GM12878 (cell line): ENCODE data around the gene SNX7. TPM values are rescaled to one million over a fixed set of nuclear protein-coding genes. Genes with fewer than 3 reads are reported as not detected.

Experiments
- ATAC-seq: fragments of 200-7000 bp; cut with Tn5 transposase; 3 replicates; pipeline ENCODE4 v1.9.1; 2020; ENCODE audit warnings: mild to moderate bottlenecking, moderate library complexity
- BruUV-seq: library from RNA; stranded (reverse); fragments of 400-500 nt; replicated peaks from 2 replicates; lab custom pipeline; 2021; lab: Mats Ljungman, UMichigan
- CTCF ChIA-PET: fragments of 300-600 bp; sonication (Branson Sonifier 250); formaldehyde crosslinking; extraction: SDS; loops from one replicate; lab custom pipeline; 2021; ENCODE audit warnings: inconsistent platforms; lab: Yijun Ruan, JAX
- POLR2A ChIA-PET: fragments of 350-600 bp; formaldehyde crosslinking; extraction: SDS; loops from one replicate; lab custom pipeline; 2021; ENCODE audit warnings: inconsistent platforms; lab: Charles Lee
- RAD21 ChIA-PET: fragments of 300-600 bp; sonication (Branson Sonifier 250); formaldehyde crosslinking; loops from one replicate; lab custom pipeline; 2023; ENCODE audit warnings: antibody characterized with exemption; ENCODE audit not compliant: unreplicated experiment; lab: Charles Lee
- SMC1A ChIA-PET: fragments of 300-600 bp; sonication (Branson Sonifier 250); formaldehyde crosslinking; loops from one replicate; lab custom pipeline; 2023; ENCODE audit not compliant: unreplicated experiment, uncharacterized antibody; lab: Charles Lee
- DNase-seq: peaks from one replicate; pipeline ENCODE4 v3.0.0-alpha.2; 2011; ENCODE audit warnings: low read depth, low spot score
- FAIRE-seq: peaks from 3 replicates; lab custom pipeline; 2011; peaks lifted over from hg19 to GRCh38; lab: Jason Lieb, UNC
- H2AFZ ChIP-seq: 2 replicates; pipeline ENCODE4 v1.6.0; 2011; ENCODE audit warnings: low read depth, low read length, control low read depth; ENCODE audit not compliant: control insufficient read depth
- H3K27ac ChIP-seq: 2 replicates; pipeline ENCODE4 v1.5.1; 2011; ENCODE audit warnings: control low read depth; ENCODE audit not compliant: control insufficient read depth, insufficient read depth
- H3K27me3 ChIP-seq, 2 experiments: replicated peaks in 1 of 2; 2 replicates each; pipeline versions ENCODE4 v1.6.0 to v1.6.1; 2011; ENCODE audit warnings: low read length in 1 of 2; ENCODE audit not compliant: control insufficient read depth in 2 of 2, insufficient read depth in 2 of 2
- H3K36me3 ChIP-seq, 2 experiments: 2 replicates each; pipeline ENCODE4 v1.5.1; 2011; ENCODE audit warnings: low read length in 1 of 2; ENCODE audit not compliant: control insufficient read depth in 2 of 2, insufficient read depth in 2 of 2
- H3K4me1 ChIP-seq: 2 replicates; pipeline ENCODE4 v1.6.1; 2011; ENCODE audit warnings: mild to moderate bottlenecking, low read length, moderate library complexity, mixed read lengths; ENCODE audit not compliant: control insufficient read depth, insufficient read depth
- H3K4me2 ChIP-seq: 2 replicates; pipeline ENCODE4 v1.6.0; 2011; ENCODE audit warnings: control low read depth; ENCODE audit not compliant: control insufficient read depth, insufficient read depth
- H3K4me3 ChIP-seq: fragments of 200-600 bp; sonication (generic); 2 replicates; pipeline ENCODE4 v1.5.1; 2016
- H3K79me2 ChIP-seq: 2 replicates; pipeline ENCODE4 v1.6.0; 2011; ENCODE audit warnings: low read length; ENCODE audit not compliant: control insufficient read depth, insufficient read depth
- H3K9ac ChIP-seq: 2 replicates; pipeline ENCODE4 v1.8.0; 2011; ENCODE audit warnings: low read length, control low read depth, mixed read lengths; ENCODE audit not compliant: control insufficient read depth, insufficient read depth
- H3K9me3 ChIP-seq: replicated peaks from 3 replicates; pipeline ENCODE4 v1.5.1; 2011; ENCODE audit warnings: mild to moderate bottlenecking, low read length; ENCODE audit not compliant: control insufficient read depth, insufficient read depth
- H4K20me1 ChIP-seq: 2 replicates; pipeline ENCODE4 v1.6.0; 2011; ENCODE audit not compliant: control insufficient read depth, insufficient read depth
- ATF7 ChIP-seq: fragments of 450-650 bp; IDR thresholded peaks from 2 replicates; pipeline ENCODE4 v1.6.1; 2016; ENCODE audit warnings: low read depth, mild to moderate bottlenecking
- BCL11A ChIP-seq: IDR thresholded peaks from 2 replicates; pipeline ENCODE4 v1.6.1; 2011; ENCODE audit warnings: low read depth, low read length
- BMI1 ChIP-seq: fragments of 450-650 bp; IDR thresholded peaks from 2 replicates; pipeline ENCODE4 v1.6.1; 2016; ENCODE audit warnings: mild to moderate bottlenecking, moderate library complexity, borderline replicate concordance
- CBX5 ChIP-seq: sonication (generic); IDR thresholded peaks from 2 replicates; pipeline ENCODE4 v1.6.1; 2016; ENCODE audit warnings: low read depth, moderate library complexity, mild to moderate bottlenecking, inconsistent platforms
- CEBPB ChIP-seq, 2 experiments: fragments of 150-350 bp in 1 of 2; IDR thresholded peaks; 2 replicates each; pipeline ENCODE4 v1.6.1; 2012 to 2014; ENCODE audit warnings: low read depth in 2 of 2, low read length in 2 of 2, borderline replicate concordance in 1 of 2, inconsistent platforms in 1 of 2
- DPF2 ChIP-seq: fragments of 450-650 bp; IDR thresholded peaks from 2 replicates; pipeline ENCODE4 v1.6.1; 2017; ENCODE audit warnings: mild to moderate bottlenecking
- E4F1 ChIP-seq: fragments of 450-650 bp; IDR thresholded peaks from 2 replicates; pipeline ENCODE4 v1.6.1; 2018; ENCODE audit warnings: borderline replicate concordance, mild to moderate bottlenecking; ENCODE audit not compliant: partially characterized antibody
- ESRRA ChIP-seq: IDR thresholded peaks from 2 replicates; pipeline ENCODE4 v1.6.1; 2012; ENCODE audit warnings: mild to moderate bottlenecking, low read length, improper control_type of control experiment
- HDAC2 ChIP-seq: fragments of 200-600 bp; sonication (generic); IDR thresholded peaks from 2 replicates; pipeline ENCODE4 v1.6.1; 2017
- IKZF1 ChIP-seq: fragments of 450-650 bp; conservative IDR thresholded peaks from 2 replicates; pipeline ENCODE4 v1.6.1; 2017; ENCODE audit warnings: antibody characterized with exemption, mild to moderate bottlenecking
- IKZF2 ChIP-seq, 2 experiments: fragments of 450-650 bp; IDR thresholded peaks; 2 replicates each; pipeline ENCODE4 v1.6.1; 2017; ENCODE audit warnings: mild to moderate bottlenecking in 2 of 2, moderate library complexity in 2 of 2
- MTA2 ChIP-seq: fragments of 450-650 bp; IDR thresholded peaks from 2 replicates; pipeline ENCODE4 v1.6.1; 2016; ENCODE audit warnings: low read depth, mild to moderate bottlenecking, moderate library complexity
- NBN ChIP-seq: fragments of 450-650 bp; IDR thresholded peaks from 2 replicates; pipeline ENCODE4 v1.6.1; 2016
- NR2F1 ChIP-seq: fragments of 450-650 bp; conservative IDR thresholded peaks from 2 replicates; pipeline ENCODE4 v1.6.1; 2017; ENCODE audit warnings: mild to moderate bottlenecking
- RUNX3 ChIP-seq: IDR thresholded peaks from 2 replicates; pipeline ENCODE4 v1.6.1; 2012; ENCODE audit warnings: low read length, inconsistent platforms
- SPI1 ChIP-seq: IDR thresholded peaks from 2 replicates; pipeline ENCODE4 v1.6.1; 2011; ENCODE audit warnings: low read depth, mild to moderate bottlenecking, low read length, moderate library complexity, borderline replicate concordance; ENCODE audit not compliant: insufficient read depth
- SREBF1 ChIP-seq: IDR thresholded peaks from 2 replicates; pipeline ENCODE4 v1.6.1; 2012; ENCODE audit warnings: mild to moderate bottlenecking, low read length
- ZNF217 ChIP-seq: fragments of 450-650 bp; IDR thresholded peaks from 2 replicates; pipeline ENCODE4 v1.6.1; 2017; ENCODE audit warnings: antibody characterized with exemption, mild to moderate bottlenecking
- ZNF24 ChIP-seq: fragments of 450-650 bp; IDR thresholded peaks from 2 replicates; pipeline ENCODE4 v1.6.1; 2017; ENCODE audit warnings: antibody characterized with exemption, mild to moderate bottlenecking
- ZNF622 ChIP-seq: fragments of 450-650 bp; IDR thresholded peaks from 2 replicates; pipeline ENCODE4 v1.6.1; 2017; ENCODE audit warnings: mild to moderate bottlenecking, inconsistent platforms
- ZSCAN29 ChIP-seq: fragments of 450-650 bp; IDR thresholded peaks from 2 replicates; pipeline ENCODE4 v1.6.1; 2017; ENCODE audit warnings: mild to moderate bottlenecking, moderate library complexity
- WGBS: methylation state at CpG from one replicate; pipeline ENCODE4 v1.1.6; 2016; ENCODE audit warnings: low lambda C conversion rate; ENCODE audit not compliant: insufficient replicate concordance, insufficient coverage; ENCODE audit errors: missing lambda C conversion rate; 5-methylcytosine and 5-hydroxymethylcytosine counted together
- in situ Hi-C: fragments of 300-500 bp; cut with MboI; formaldehyde crosslinking; loops from 9 replicates; pipeline ENCODE4 v1.14.3; 2018; ENCODE audit warnings: mixed read lengths
- intact Hi-C: fragments of 100-400 bp; cut with micrococcal nuclease; formaldehyde crosslinking; loops from one replicate; pipeline ENCODE4 v1.14.2; 2022; ENCODE audit not compliant: unreplicated experiment
- polyA plus RNA-seq, 11 experiments: library from polyadenylated mRNA; depleted of rRNA in 4 of 11; unstranded in 6 of 11; stranded (reverse) in 5 of 11; fragments of >200 nt; fragmentation: Nextera tagmentation in 4 of 11; fragmentation: Illumina TruSeq in 1 of 11; extraction: Ambion mirVana in 4 of 11; extraction: Trizol in 1 of 11; gene quantifications; 1 replicate in 1 of 11; 2 replicates in 10 of 11; pipeline versions ENCODE4 v1.2.1 to v1.2.3, GENCODE V29; 2011 to 2016; ENCODE audit warnings: inconsistent platforms in 2 of 11, missing spikeins in 2 of 11, low read depth in 1 of 11
- total RNA-seq, 4 experiments: library from RNA; depleted of rRNA in 3 of 4; stranded (reverse); fragments of >200 nt in 3 of 4; fragmentation: Illumina TruSeq in 1 of 4; extraction: Trizol in 1 of 4; gene quantifications; 2 replicates each; pipeline versions ENCODE4 v1.2.1 to v1.2.3, GENCODE V29; 2013 to 2021

SNX7 gene
- total and polyA plus RNA-seq, 10 of the 15 experiments (the other 5 are each of a cell fraction or from before 2014, with no cell fraction given): 0.23 to 0.82 (median 0.34) TPM

- TF ChIP-seq CEBPB (IDR thresholded peaks at IDR 0.05; ENCODE audit: borderline replicate concordance in 1 of 2, low read depth in 2 of 2, low read length in 2 of 2) (no peak), ZNF622 (no peak), E4F1 (no peak), HDAC2 (no peak), BCL11A (no peak), ZSCAN29 (no peak), ESRRA (no peak), DPF2 (no peak)
Observed at GRCh38 chr1:98764485-98764884, 103.0 kb downstream of the SNX7 start (continued).

GRCh38 chr1:98766255-98766654, 104.7 kb downstream of the SNX7 start:
- WGBS: 4% methylated on average over 4 of the region's 4 CpGs
- Histone ChIP-seq H3K27me3 (no peaks in the 10 kb centered on the region), H4K20me1 (no peaks in the 10 kb centered on the region), H3K4me1 (no peaks in the 10 kb centered on the region), H3K9ac (no peak overlapping the region), H3K9me3 (no peaks in the 10 kb centered on the region), H3K27ac (no peak overlapping the region), H3K4me3 (no peak overlapping the region), H3K4me2 (no peak overlapping the region), H3K79me2 (no peaks in the 10 kb centered on the region), H3K36me3 (no peaks in the 10 kb centered on the region), H2AFZ (no peak overlapping the region)
- BruUV-seq: no TSS peak
- peak; percentile 5 for DNase-seq
- CTCF ChIA-PET: interaction anchor here (1.5 to 2.1 kb wide), 2 partner anchors 15 to 17 kb away, joined by 3 to 5 read pairs; no protein-coding TSS in a partner anchor
- SMC1A ChIA-PET: interaction anchor here (0.6 to 2.7 kb wide), 4 partner anchors 16 to 275 kb away, joined by 3 to 8 read pairs (median 4); no protein-coding TSS in a partner anchor
- in situ Hi-C loops: no loop called here
- ATAC-seq: peak; percentile 81
- POLR2A ChIA-PET: no interaction called here
- no peak for FAIRE-seq
- RAD21 ChIA-PET: interaction anchor here (0.8 kb wide), 1 partner anchor 17 kb away, joined by 4 read pairs; no protein-coding TSS in a partner anchor
- intact Hi-C loops: loop anchor here (10.0 kb wide), 1 partner anchor 211 kb away; no protein-coding TSS in a partner anchor
- TF ChIP-seq RUNX3: peak; percentile 16; the same call in 1 of the 2 replicates
- peak; percentile 35; the same call in 1 of the 2 replicates for TF ChIP-seq IKZF1
- TF ChIP-seq NR2F1: 0 out of 2 replicates have a peak, but pooled peaks have one; percentile 28
- TF ChIP-seq IKZF2 (IDR thresholded peaks at IDR 0.05): peak; percentile 54 to 70; a peak in 3 of 4 replicates
- peak; percentile 88 for TF ChIP-seq ZNF217
- TF ChIP-seq ATF7: no peak
- peak; percentile 52; the same call in 1 of the 2 replicates for TF ChIP-seq ZNF24
- peak; percentile 35; the same call in 1 of the 2 replicates for TF ChIP-seq NBN
- TF ChIP-seq SPI1: peak; percentile 80; the same call in 1 of the 2 replicates
- 0 out of 2 replicates have a peak, but pooled peaks have one; percentile 13 for TF ChIP-seq BMI1
- no peak for TF ChIP-seq CBX5
- 0 out of 2 replicates have a peak, but pooled peaks have one; percentile 23 for TF ChIP-seq MTA2
- no peak for TF ChIP-seq SREBF1
